ENCODE measurements around the gene TSPAN18. TPM values are rescaled to one million over a fixed set of nuclear protein-coding genes. Genes with fewer than 3 reads are reported as not detected.

Gene TSPAN18
- total RNA-seq, 1 experiment from 2014 or later, result 18.3 TPM

GRCh38 chr11:44868021-44868420, 141.3 kb downstream of the TSPAN18 start:
- Histone ChIP-seq H3K4me1 (ENCODE audit: control insufficient read depth in 1 of 2, insufficient read depth in 2 of 2, low read length in 2 of 2) (peaks cover 0 to under 1% of the 10 kb centered on the region in 2 experiments; a peak in 1 of 4 replicates), H3K27me3 (ENCODE audit: insufficient read depth, low read length) (peaks cover 11% of the 10 kb centered on the region; the same call in 1 of the 2 replicates), H3K4me3 (replicated peaks in 1 of 2; ENCODE audit: low read depth in 1 of 2, low read length in 2 of 2) (no peak overlapping the region), H3K9me3 (ENCODE audit: control insufficient read depth in 1 of 2, insufficient read depth in 1 of 2, low read depth in 1 of 2, low read length in 2 of 2) (no peaks in the 10 kb centered on the region), H3K79me2 (ENCODE audit: insufficient read depth, low read length) (no peaks in the 10 kb centered on the region), H3K36me3 (ENCODE audit: control insufficient read depth in 1 of 2, insufficient read depth in 2 of 2, low read length in 2 of 2) (no peaks in the 10 kb centered on the region), H3K27ac (ENCODE audit: low read depth, low read length) (no peak overlapping the region), H3K9me2 (ENCODE audit: insufficient read depth) (no peaks in the 10 kb centered on the region), H3K4me2 (ENCODE audit: low read length) (no peak overlapping the region), H3K9ac (ENCODE audit: low read length) (no peak overlapping the region), H2AFZ (ENCODE audit: low read depth, low read length, poor library complexity, severe bottlenecking) (no peak overlapping the region), H4K20me1 (ENCODE audit: insufficient read depth) (no peaks in the 10 kb centered on the region)
- TF ChIP-seq POLR2A (IDR thresholded peaks at IDR 0.05; ENCODE audit: borderline replicate concordance, extremely low read depth, insufficient read depth, insufficient read length), result no peak
- no peak for TF ChIP-seq EZH2phosphoT487 (IDR thresholded peaks at IDR 0.05; ENCODE audit: borderline replicate concordance)
- no peak for TF ChIP-seq CEBPB (IDR thresholded peaks at IDR 0.05; ENCODE audit: low read depth)
- TF ChIP-seq YY1 (IDR thresholded peaks at IDR 0.05; ENCODE audit: extremely low read depth, insufficient replicate concordance, low read depth, low read length), result no peak
- TF ChIP-seq SRF (IDR thresholded peaks at IDR 0.05; ENCODE audit: low read depth), result no peak
- TF ChIP-seq SP1 (IDR thresholded peaks at IDR 0.05; ENCODE audit: low read depth), result no peak
- intact Hi-C loops (cut with micrococcal nuclease), result no loop called here
- ATAC-seq (no peak), DNase-seq (ENCODE audit: low read depth, low spot score) (no peak)
- POLR2A ChIA-PET, result no interaction called here
- BruUV-seq (replicated peaks), result no TSS peak
- RAD21 ChIA-PET (ENCODE audit: low non-redundant PET in 1 of 2, low total read pairs in 2 of 2, uncharacterized antibody in 2 of 2, unreplicated experiment in 2 of 2), result no interaction called here
- CTCF ChIA-PET, result no interaction called here

- ATAC-seq (no peak), DNase-seq (ENCODE audit: low read depth, low spot score) (no peak)
- intact Hi-C loops (cut with micrococcal nuclease), result no loop called here
- H3K9me2 ChIP-seq (ENCODE audit: insufficient read depth), result no peaks in the 10 kb centered on the region
- H2AFZ ChIP-seq (ENCODE audit: low read depth, low read length, poor library complexity, severe bottlenecking), result no peak overlapping the region
- BruUV-seq (replicated peaks), result no TSS peak
- RAD21 ChIA-PET (ENCODE audit: low non-redundant PET in 1 of 2, low total read pairs in 2 of 2, uncharacterized antibody in 2 of 2, unreplicated experiment in 2 of 2), result interaction anchor here in 1 of 2 experiments (0.6 kb wide), 1 partner anchor 152 kb away, joined by 3 read pairs; no protein-coding TSS in a partner anchor
- no peak overlapping the region for H3K9ac ChIP-seq (ENCODE audit: low read length)
- POLR2A ChIA-PET, result no interaction called here
- peaks cover 11% of the 10 kb centered on the region; the same call in 1 of the 2 replicates for H3K27me3 ChIP-seq (ENCODE audit: insufficient read depth, low read length)
- no peaks in the 10 kb centered on the region for H4K20me1 ChIP-seq (ENCODE audit: insufficient read depth)
- H3K4me1 ChIP-seq (ENCODE audit: control insufficient read depth in 1 of 2, insufficient read depth in 2 of 2, low read length in 2 of 2), result no peaks in the 10 kb centered on the region
- H3K9me3 ChIP-seq (ENCODE audit: control insufficient read depth in 1 of 2, insufficient read depth in 1 of 2, low read depth in 1 of 2, low read length in 2 of 2), result no peaks in the 10 kb centered on the region
- CTCF ChIA-PET, result no interaction called here
- no peak overlapping the region for H3K4me3 ChIP-seq (replicated peaks in 1 of 2; ENCODE audit: low read depth in 1 of 2, low read length in 2 of 2)
- no peak overlapping the region for H3K4me2 ChIP-seq (ENCODE audit: low read length)
- no peaks in the 10 kb centered on the region for H3K79me2 ChIP-seq (ENCODE audit: insufficient read depth, low read length)
- H3K36me3 ChIP-seq (ENCODE audit: control insufficient read depth in 1 of 2, insufficient read depth in 2 of 2, low read length in 2 of 2), result no peaks in the 10 kb centered on the region
- no peak for TF ChIP-seq SP1 (IDR thresholded peaks at IDR 0.05; ENCODE audit: low read depth)
- no peak for TF ChIP-seq ATF3 (IDR thresholded peaks at IDR 0.05)
- no peak for TF ChIP-seq EZH2phosphoT487 (IDR thresholded peaks at IDR 0.05; ENCODE audit: borderline replicate concordance)
- no peak for TF ChIP-seq ELF1 (IDR thresholded peaks at IDR 0.05; ENCODE audit: borderline replicate concordance, low read depth)
- TF ChIP-seq EZH2 (IDR thresholded peaks at IDR 0.05), result no peak
- TF ChIP-seq CTCF (IDR thresholded peaks at IDR 0.05 in 2 of 3, conservative IDR thresholded peaks at IDR 0.05 in 1 of 3; ENCODE audit: borderline replicate concordance in 1 of 3, insufficient read depth in 1 of 3, low read depth in 2 of 3, low read length in 2 of 3), result no peak
- no peak for TF ChIP-seq POLR2A (IDR thresholded peaks at IDR 0.05; ENCODE audit: borderline replicate concordance, extremely low read depth, insufficient read depth, insufficient read length)
- TF ChIP-seq ZNF274 (IDR thresholded peaks at IDR 0.05; ENCODE audit: low read depth, low read length), result no peak
- TF ChIP-seq CBX3 (IDR thresholded peaks at IDR 0.05; ENCODE audit: low read depth), result no peak
- TF ChIP-seq YY1 (IDR thresholded peaks at IDR 0.05; ENCODE audit: extremely low read depth, insufficient replicate concordance, low read depth, low read length), result no peak
- TF ChIP-seq FOSL1 (IDR thresholded peaks at IDR 0.05; ENCODE audit: low read depth), result no peak
- no peak for TF ChIP-seq EGR1 (IDR thresholded peaks at IDR 0.05; ENCODE audit: low read depth)
- no peak overlapping the region for H3K27ac ChIP-seq (ENCODE audit: low read depth, low read length)
Measured at GRCh38 chr11:44868455-44869421, 142.0 kb downstream of the TSPAN18 start.

Data from HCT116 (cell line).